Activated CD4-positive, CD25-positive, alpha-beta regulatory T cell treated with anti-CD3 and anti-CD28 coated beads, Interleukin-2, amount 50 U/mL, for 24 hours (primary cell): ENCODE results near the gene AKR7A3.
"Not testable (repeated sequence)": the region's sequence is repeated elsewhere in the genome, so short reads cannot be mapped to it uniquely, and the experiment has no call there.

Source experiments
- ATAC-seq, 2 donors: fragments of 150-1000 bp; cut with Tn5 transposase; one replicate each; pipeline ENCODE4 v1.10.0; 2021; ENCODE audit warnings: mild to moderate bottlenecking in 1 of 2, moderate library complexity in 1 of 2

The AKR7A3 gene

GRCh38 chr1:19287436-19288185 lies 959 bp downstream of the AKR7A3 start:
- ATAC-seq = no peak

GRCh38 chr1:19285807-19286206 lies 2.8 kb downstream of the AKR7A3 start:
- not testable (repeated sequence) for ATAC-seq

- ATAC-seq = not testable (repeated sequence)
Observed at GRCh38 chr1:19285366-19285765, 3.2 kb downstream of the AKR7A3 start.

GRCh38 chr1:19284881-19285280 lies 3.7 kb downstream of the AKR7A3 start:
- no peak for ATAC-seq

- no peak for ATAC-seq
Observed at GRCh38 chr1:19283891-19284290, 4.7 kb downstream of the AKR7A3 start.

GRCh38 chr1:19274636-19275035 lies 13.9 kb downstream of the AKR7A3 start:
- ATAC-seq = no peak

GRCh38 chr1:19273844-19274531 lies 14.6 kb downstream of the AKR7A3 start:
- not testable (repeated sequence) for ATAC-seq

- ATAC-seq = no peak
Observed at GRCh38 chr1:19273106-19273843, 15.3 kb downstream of the AKR7A3 start.

- ATAC-seq = no peak
Observed at GRCh38 chr1:19272064-19272463, 16.5 kb downstream of the AKR7A3 start.

GRCh38 chr1:19270343-19270730 lies 18.2 kb downstream of the AKR7A3 start:
- ATAC-seq = not testable (repeated sequence)

GRCh38 chr1:19269427-19270342 lies 18.9 kb downstream of the AKR7A3 start:
- not testable (repeated sequence) for ATAC-seq

GRCh38 chr1:19268445-19268844 lies 20.1 kb downstream of the AKR7A3 start:
- no peak for ATAC-seq

- no peak for ATAC-seq
Observed at GRCh38 chr1:19262744-19263143, 25.8 kb downstream of the AKR7A3 start.

- ATAC-seq = no peak
Observed at GRCh38 chr1:19262047-19262446, 26.5 kb downstream of the AKR7A3 start.

- ATAC-seq = no peak
Observed at GRCh38 chr1:19260211-19261138, 28.1 kb downstream of the AKR7A3 start.

GRCh38 chr1:19258353-19258752 lies 30.2 kb downstream of the AKR7A3 start:
- ATAC-seq = no peak

GRCh38 chr1:19257178-19257914 lies 31.2 kb downstream of the AKR7A3 start:
- ATAC-seq = peak; percentile 16 to 42

- ATAC-seq = not testable (repeated sequence)
Observed at GRCh38 chr1:19256301-19256700, 32.3 kb downstream of the AKR7A3 start.

- no peak for ATAC-seq
Observed at GRCh38 chr1:19255288-19255687, 33.3 kb downstream of the AKR7A3 start.

GRCh38 chr1:19254416-19254815 lies 34.2 kb downstream of the AKR7A3 start:
- ATAC-seq = no peak
